GM12878 (cell line): Measurements from ENCODE around the gene ANKRD33. TPM values are rescaled to one million over a fixed set of nuclear protein-coding genes. Genes with fewer than 3 reads are reported as not detected.

ENCODE experiments used
- ATAC-seq: fragments of 200-7000 bp; cut with Tn5 transposase; 3 replicates; pipeline ENCODE4 v1.9.1; 2020; ENCODE audit warnings: mild to moderate bottlenecking, moderate library complexity
- BruUV-seq: library from RNA; stranded (reverse); fragments of 400-500 nt; replicated peaks from 2 replicates; lab custom pipeline; 2021; lab: Mats Ljungman, UMichigan
- CTCF ChIA-PET: fragments of 300-600 bp; sonication (Branson Sonifier 250); formaldehyde crosslinking; extraction: SDS; loops from one replicate; lab custom pipeline; 2021; ENCODE audit warnings: inconsistent platforms; lab: Yijun Ruan, JAX
- POLR2A ChIA-PET: fragments of 350-600 bp; formaldehyde crosslinking; extraction: SDS; loops from one replicate; lab custom pipeline; 2021; ENCODE audit warnings: inconsistent platforms; lab: Charles Lee
- RAD21 ChIA-PET: fragments of 300-600 bp; sonication (Branson Sonifier 250); formaldehyde crosslinking; loops from one replicate; lab custom pipeline; 2023; ENCODE audit warnings: antibody characterized with exemption; ENCODE audit not compliant: unreplicated experiment; lab: Charles Lee
- SMC1A ChIA-PET: fragments of 300-600 bp; sonication (Branson Sonifier 250); formaldehyde crosslinking; loops from one replicate; lab custom pipeline; 2023; ENCODE audit not compliant: unreplicated experiment, uncharacterized antibody; lab: Charles Lee
- DNase-seq: peaks from one replicate; pipeline ENCODE4 v3.0.0-alpha.2; 2011; ENCODE audit warnings: low read depth, low spot score
- FAIRE-seq: peaks from 3 replicates; lab custom pipeline; 2011; peaks lifted over from hg19 to GRCh38; lab: Jason Lieb, UNC
- H2AFZ ChIP-seq: 2 replicates; pipeline ENCODE4 v1.6.0; 2011; ENCODE audit warnings: low read depth, low read length, control low read depth; ENCODE audit not compliant: control insufficient read depth
- H3K27ac ChIP-seq: 2 replicates; pipeline ENCODE4 v1.5.1; 2011; ENCODE audit warnings: control low read depth; ENCODE audit not compliant: control insufficient read depth, insufficient read depth
- H3K27me3 ChIP-seq, 2 experiments: replicated peaks in 1 of 2; 2 replicates each; pipeline versions ENCODE4 v1.6.0 to v1.6.1; 2011; ENCODE audit warnings: low read length in 1 of 2; ENCODE audit not compliant: control insufficient read depth in 2 of 2, insufficient read depth in 2 of 2
- H3K36me3 ChIP-seq, 2 experiments: 2 replicates each; pipeline ENCODE4 v1.5.1; 2011; ENCODE audit warnings: low read length in 1 of 2; ENCODE audit not compliant: control insufficient read depth in 2 of 2, insufficient read depth in 2 of 2
- H3K4me1 ChIP-seq: 2 replicates; pipeline ENCODE4 v1.6.1; 2011; ENCODE audit warnings: mild to moderate bottlenecking, low read length, moderate library complexity, mixed read lengths; ENCODE audit not compliant: control insufficient read depth, insufficient read depth
- H3K4me2 ChIP-seq: 2 replicates; pipeline ENCODE4 v1.6.0; 2011; ENCODE audit warnings: control low read depth; ENCODE audit not compliant: control insufficient read depth, insufficient read depth
- H3K4me3 ChIP-seq: fragments of 200-600 bp; sonication (generic); 2 replicates; pipeline ENCODE4 v1.5.1; 2016
- H3K79me2 ChIP-seq: 2 replicates; pipeline ENCODE4 v1.6.0; 2011; ENCODE audit warnings: low read length; ENCODE audit not compliant: control insufficient read depth, insufficient read depth
- H3K9ac ChIP-seq: 2 replicates; pipeline ENCODE4 v1.8.0; 2011; ENCODE audit warnings: low read length, control low read depth, mixed read lengths; ENCODE audit not compliant: control insufficient read depth, insufficient read depth
- H3K9me3 ChIP-seq: replicated peaks from 3 replicates; pipeline ENCODE4 v1.5.1; 2011; ENCODE audit warnings: mild to moderate bottlenecking, low read length; ENCODE audit not compliant: control insufficient read depth, insufficient read depth
- H4K20me1 ChIP-seq: 2 replicates; pipeline ENCODE4 v1.6.0; 2011; ENCODE audit not compliant: control insufficient read depth, insufficient read depth
- CREM ChIP-seq: IDR thresholded peaks from 2 replicates; pipeline ENCODE4 v1.6.1; 2014; ENCODE audit warnings: antibody characterized with exemption, low read depth
- CTCF ChIP-seq, 3 experiments: IDR thresholded peaks in 2 of 3; conservative IDR thresholded peaks in 1 of 3; 2 replicates each; pipeline ENCODE4 v1.5.1; 2011; ENCODE audit warnings: low read depth in 3 of 3, low read length in 3 of 3, mild to moderate bottlenecking in 3 of 3, control low read depth in 2 of 3, moderate library complexity in 2 of 3, inconsistent platforms in 1 of 3, mixed read lengths in 1 of 3; ENCODE audit not compliant: control insufficient read depth in 2 of 3, insufficient read depth in 1 of 3; ENCODE audit errors: extremely low read depth in 1 of 3
- IKZF2 ChIP-seq, 2 experiments: fragments of 450-650 bp; IDR thresholded peaks; 2 replicates each; pipeline ENCODE4 v1.6.1; 2017; ENCODE audit warnings: mild to moderate bottlenecking in 2 of 2, moderate library complexity in 2 of 2
- JUNB ChIP-seq: IDR thresholded peaks from 2 replicates; pipeline ENCODE4 v1.6.1; 2016; ENCODE audit warnings: antibody characterized with exemption, mild to moderate bottlenecking
- LARP7 ChIP-seq: fragments of 450-650 bp; IDR thresholded peaks from 2 replicates; pipeline ENCODE4 v1.6.1; 2017; ENCODE audit warnings: mild to moderate bottlenecking
- MXI1 ChIP-seq: fragments of 150-350 bp; IDR thresholded peaks from 2 replicates; pipeline ENCODE4 v1.6.1; 2011; ENCODE audit warnings: low read depth, mild to moderate bottlenecking, inconsistent platforms, low read length, improper control_type of control experiment
- PAX5 ChIP-seq: IDR thresholded peaks from 2 replicates; pipeline ENCODE4 v1.6.1; 2011; ENCODE audit warnings: low read depth, low read length, borderline replicate concordance
- PML ChIP-seq: IDR thresholded peaks from 2 replicates; pipeline ENCODE4 v1.6.1; 2012; ENCODE audit warnings: low read length, inconsistent platforms
- SUPT20H ChIP-seq: IDR thresholded peaks from 2 replicates; pipeline ENCODE4 v1.6.1; 2011; ENCODE audit warnings: low read depth, mild to moderate bottlenecking, low read length, moderate library complexity, borderline replicate concordance; ENCODE audit not compliant: control insufficient read depth
- WGBS: methylation state at CpG from one replicate; pipeline ENCODE4 v1.1.6; 2016; ENCODE audit warnings: low lambda C conversion rate; ENCODE audit not compliant: insufficient replicate concordance, insufficient coverage; ENCODE audit errors: missing lambda C conversion rate; 5-methylcytosine and 5-hydroxymethylcytosine counted together
- in situ Hi-C: fragments of 300-500 bp; cut with MboI; formaldehyde crosslinking; loops from 9 replicates; pipeline ENCODE4 v1.14.3; 2018; ENCODE audit warnings: mixed read lengths
- intact Hi-C: fragments of 100-400 bp; cut with micrococcal nuclease; formaldehyde crosslinking; loops from one replicate; pipeline ENCODE4 v1.14.2; 2022; ENCODE audit not compliant: unreplicated experiment
- polyA plus RNA-seq, 11 experiments: library from polyadenylated mRNA; depleted of rRNA in 4 of 11; unstranded in 6 of 11; stranded (reverse) in 5 of 11; fragments of >200 nt; fragmentation: Nextera tagmentation in 4 of 11; fragmentation: Illumina TruSeq in 1 of 11; extraction: Ambion mirVana in 4 of 11; extraction: Trizol in 1 of 11; gene quantifications; 1 replicate in 1 of 11; 2 replicates in 10 of 11; pipeline versions ENCODE4 v1.2.1 to v1.2.3, GENCODE V29; 2011 to 2016; ENCODE audit warnings: inconsistent platforms in 2 of 11, missing spikeins in 2 of 11, low read depth in 1 of 11
- total RNA-seq, 4 experiments: library from RNA; depleted of rRNA in 3 of 4; stranded (reverse); fragments of >200 nt in 3 of 4; fragmentation: Illumina TruSeq in 1 of 4; extraction: Trizol in 1 of 4; gene quantifications; 2 replicates each; pipeline versions ENCODE4 v1.2.1 to v1.2.3, GENCODE V29; 2013 to 2021
- TF ChIP-seq, protein P1 (sequence below): fragments of 150-350 bp; IDR thresholded peaks from 2 replicates; pipeline ENCODE4 v1.6.1; 2016; ENCODE audit warnings: low read depth, low read length

The ANKRD33 gene
- total and polyA plus RNA-seq, 10 of the 15 experiments (the other 5 are each of a cell fraction or from before 2014, with no cell fraction given) = not detected

DNA sequence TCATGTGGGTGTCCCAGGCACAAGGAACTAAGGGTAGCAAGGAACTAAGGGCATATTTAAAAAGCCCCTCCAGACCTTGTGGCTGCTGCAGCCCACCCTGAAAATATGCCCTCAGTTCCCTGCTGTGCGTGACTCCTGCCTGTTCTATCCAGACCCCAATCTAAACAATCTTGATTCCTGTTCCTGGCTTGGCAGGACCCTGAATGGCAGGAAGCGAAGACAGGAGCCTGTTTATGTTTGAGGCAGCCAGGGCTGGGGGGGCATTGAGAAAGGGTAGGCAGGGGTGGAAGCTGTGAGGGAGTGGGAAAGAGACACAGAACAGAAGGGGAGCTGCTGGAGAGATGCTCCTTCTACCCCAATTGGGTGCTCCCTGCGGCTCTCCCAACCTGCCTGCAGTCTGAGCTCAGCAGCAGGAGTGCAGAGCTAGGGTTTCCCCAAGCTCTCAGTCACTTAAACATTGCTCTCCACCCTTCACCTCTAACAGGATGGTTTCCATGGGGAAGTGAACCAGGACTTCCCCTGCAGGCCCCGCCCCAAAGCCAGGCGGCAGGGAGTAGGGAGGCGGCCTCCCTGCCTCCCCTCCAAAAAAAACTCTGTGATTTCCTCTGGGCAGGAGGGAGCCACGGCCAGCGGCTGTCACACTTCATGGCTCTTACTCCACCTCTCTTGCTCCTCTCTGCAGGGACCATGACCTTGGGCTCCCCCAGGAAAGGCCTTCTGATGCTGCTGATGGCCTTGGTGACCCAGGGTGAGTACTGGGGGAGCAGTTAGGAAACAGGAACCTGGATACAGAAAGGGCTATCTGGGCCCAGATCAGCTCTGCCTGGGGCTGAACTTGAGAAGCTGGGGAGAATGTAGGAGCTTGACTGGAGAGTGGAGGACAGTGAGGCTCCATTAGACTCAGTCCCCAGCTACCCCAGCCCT is 24.1 kb downstream of the ANKRD33 start (continued):
- no peak for TF ChIP-seq SUPT20H
- TF ChIP-seq LARP7 = no peak
- no peak for TF ChIP-seq CREM
- no peak for TF ChIP-seq PAX5
- no peak for TF ChIP-seq PML
- TF ChIP-seq IKZF2 (IDR thresholded peaks at IDR 0.05) = no peak
- TF ChIP-seq JUNB = no peak
- TF ChIP-seq MXI1 = no peak

DNA sequence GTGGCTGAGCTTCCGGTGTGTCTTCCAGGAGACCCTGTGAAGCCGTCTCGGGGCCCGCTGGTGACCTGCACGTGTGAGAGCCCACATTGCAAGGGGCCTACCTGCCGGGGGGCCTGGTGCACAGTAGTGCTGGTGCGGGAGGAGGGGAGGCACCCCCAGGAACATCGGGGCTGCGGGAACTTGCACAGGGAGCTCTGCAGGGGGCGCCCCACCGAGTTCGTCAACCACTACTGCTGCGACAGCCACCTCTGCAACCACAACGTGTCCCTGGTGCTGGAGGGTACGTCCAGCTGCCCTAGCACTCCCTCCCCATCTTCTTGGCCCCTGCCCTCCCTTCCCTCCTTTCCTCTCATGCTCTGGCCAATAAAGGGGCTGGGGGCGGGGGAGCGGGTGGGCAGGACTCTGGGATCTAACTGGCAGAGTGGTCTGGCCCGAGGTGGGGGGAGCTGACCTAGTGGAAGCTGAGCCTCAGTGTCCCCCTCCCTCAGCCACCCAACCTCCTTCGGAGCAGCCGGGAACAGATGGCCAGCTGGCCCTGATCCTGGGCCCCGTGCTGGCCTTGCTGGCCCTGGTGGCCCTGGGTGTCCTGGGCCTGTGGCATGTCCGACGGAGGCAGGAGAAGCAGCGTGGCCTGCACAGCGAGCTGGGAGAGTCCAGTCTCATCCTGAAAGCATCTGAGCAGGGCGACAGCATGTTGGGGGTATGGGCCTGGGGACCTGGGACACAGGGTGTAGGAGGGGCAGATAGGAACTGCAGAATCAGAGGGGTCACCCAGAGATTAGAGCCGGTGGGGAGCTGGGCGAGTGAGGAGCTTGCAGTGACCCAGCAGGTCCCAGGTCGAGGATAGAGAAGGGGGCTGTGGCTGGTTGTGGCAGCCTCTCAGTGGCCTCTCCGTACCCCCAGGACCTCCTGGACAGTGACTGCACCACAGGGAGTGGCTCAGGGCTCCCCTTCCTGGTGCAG is 25.4 kb downstream of the ANKRD33 start:
- Histone ChIP-seq H3K9me3 (no peaks in the 10 kb centered on the region), H4K20me1 (no peaks in the 10 kb centered on the region), H3K27ac (no peak overlapping the region), H3K4me1 (peaks cover 14% of the 10 kb centered on the region), H3K36me3 (no peaks in the 10 kb centered on the region), H3K4me2 (no peak overlapping the region)
- ChIA-PET RAD21 (interaction anchor here (0.6 kb wide), 1 partner anchor 96 kb away, joined by 3 read pairs; no protein-coding TSS in a partner anchor), CTCF (interaction anchor here (1.7 to 2.7 kb wide), 2 partner anchors 9 to 112 kb away, joined by 3 to 9 read pairs; no protein-coding TSS in a partner anchor), SMC1A (no interaction called here)
- FAIRE-seq (no peak), ATAC-seq (no peak)
- BruUV-seq = no TSS peak
- in situ Hi-C loops = no loop called here
- WGBS = 54% methylated on average over 28 of the region's 30 CpGs
- TF ChIP-seq, protein P1, sequence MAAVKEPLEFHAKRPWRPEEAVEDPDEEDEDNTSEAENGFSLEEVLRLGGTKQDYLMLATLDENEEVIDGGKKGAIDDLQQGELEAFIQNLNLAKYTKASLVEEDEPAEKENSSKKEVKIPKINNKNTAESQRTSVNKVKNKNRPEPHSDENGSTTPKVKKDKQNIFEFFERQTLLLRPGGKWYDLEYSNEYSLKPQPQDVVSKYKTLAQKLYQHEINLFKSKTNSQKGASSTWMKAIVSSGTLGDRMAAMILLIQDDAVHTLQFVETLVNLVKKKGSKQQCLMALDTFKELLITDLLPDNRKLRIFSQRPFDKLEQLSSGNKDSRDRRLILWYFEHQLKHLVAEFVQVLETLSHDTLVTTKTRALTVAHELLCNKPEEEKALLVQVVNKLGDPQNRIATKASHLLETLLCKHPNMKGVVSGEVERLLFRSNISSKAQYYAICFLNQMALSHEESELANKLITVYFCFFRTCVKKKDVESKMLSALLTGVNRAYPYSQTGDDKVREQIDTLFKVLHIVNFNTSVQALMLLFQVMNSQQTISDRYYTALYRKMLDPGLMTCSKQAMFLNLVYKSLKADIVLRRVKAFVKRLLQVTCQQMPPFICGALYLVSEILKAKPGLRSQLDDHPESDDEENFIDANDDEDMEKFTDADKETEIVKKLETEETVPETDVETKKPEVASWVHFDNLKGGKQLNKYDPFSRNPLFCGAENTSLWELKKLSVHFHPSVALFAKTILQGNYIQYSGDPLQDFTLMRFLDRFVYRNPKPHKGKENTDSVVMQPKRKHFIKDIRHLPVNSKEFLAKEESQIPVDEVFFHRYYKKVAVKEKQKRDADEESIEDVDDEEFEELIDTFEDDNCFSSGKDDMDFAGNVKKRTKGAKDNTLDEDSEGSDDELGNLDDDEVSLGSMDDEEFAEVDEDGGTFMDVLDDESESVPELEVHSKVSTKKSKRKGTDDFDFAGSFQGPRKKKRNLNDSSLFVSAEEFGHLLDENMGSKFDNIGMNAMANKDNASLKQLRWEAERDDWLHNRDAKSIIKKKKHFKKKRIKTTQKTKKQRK = no peak
- TF ChIP-seq CTCF (IDR thresholded peaks at IDR 0.05 in 2 of 3, conservative IDR thresholded peaks at IDR 0.05 in 1 of 3; ENCODE audit: control insufficient read depth in 2 of 3, extremely low read depth in 1 of 3, insufficient read depth in 1 of 3, low read depth in 3 of 3, low read length in 3 of 3) = 0 out of 6 replicates have a peak, but pooled peaks of 2 of the 3 experiments have one; percentile 2 to 5
- TF ChIP-seq, all 136 proteins: peak for 1
- DNase-seq = no peak
- Histone ChIP-seq H3K9ac (no peak overlapping the region), H3K79me2 (no peaks in the 10 kb centered on the region), H3K27me3 (peaks cover 4 to 5% of the 10 kb centered on the region in 2 experiments), H2AFZ (no peak overlapping the region), H3K4me3 (no peak overlapping the region)
- intact Hi-C loops = no loop called here
- POLR2A ChIA-PET = no interaction called here
